NCI-H2107 (cell line): Measurements from ENCODE around the gene RIPOR2.
"Not testable (repeated sequence)": the region's sequence is repeated elsewhere in the genome, so short reads cannot be mapped to it uniquely, and the experiment has no call there.

Experiments used
- DNase-seq: peaks from one replicate; lab custom pipeline; 2025; lab: John Stamatoyannopoulos, UW

RIPOR2 gene

DNA sequence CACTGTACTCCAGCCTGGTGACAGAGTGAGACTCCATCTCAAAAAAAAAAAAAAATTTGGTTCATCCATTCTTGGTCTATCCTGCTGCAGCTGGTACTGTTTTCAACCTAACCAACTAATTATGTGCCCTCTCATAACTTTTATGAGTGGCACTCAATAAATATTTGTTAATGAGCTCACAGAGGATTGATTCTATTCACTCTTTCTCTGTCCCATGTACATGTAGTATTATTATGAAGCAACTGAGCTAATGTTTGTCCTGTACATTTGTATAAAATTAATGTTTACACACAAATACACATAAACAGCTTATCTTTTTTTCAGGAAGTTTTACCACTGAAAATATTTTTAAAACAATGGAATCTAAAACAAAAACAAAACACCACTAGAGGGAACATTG, 10.1 kb downstream of the RIPOR2 start:
- no peak for DNase-seq

DNA sequence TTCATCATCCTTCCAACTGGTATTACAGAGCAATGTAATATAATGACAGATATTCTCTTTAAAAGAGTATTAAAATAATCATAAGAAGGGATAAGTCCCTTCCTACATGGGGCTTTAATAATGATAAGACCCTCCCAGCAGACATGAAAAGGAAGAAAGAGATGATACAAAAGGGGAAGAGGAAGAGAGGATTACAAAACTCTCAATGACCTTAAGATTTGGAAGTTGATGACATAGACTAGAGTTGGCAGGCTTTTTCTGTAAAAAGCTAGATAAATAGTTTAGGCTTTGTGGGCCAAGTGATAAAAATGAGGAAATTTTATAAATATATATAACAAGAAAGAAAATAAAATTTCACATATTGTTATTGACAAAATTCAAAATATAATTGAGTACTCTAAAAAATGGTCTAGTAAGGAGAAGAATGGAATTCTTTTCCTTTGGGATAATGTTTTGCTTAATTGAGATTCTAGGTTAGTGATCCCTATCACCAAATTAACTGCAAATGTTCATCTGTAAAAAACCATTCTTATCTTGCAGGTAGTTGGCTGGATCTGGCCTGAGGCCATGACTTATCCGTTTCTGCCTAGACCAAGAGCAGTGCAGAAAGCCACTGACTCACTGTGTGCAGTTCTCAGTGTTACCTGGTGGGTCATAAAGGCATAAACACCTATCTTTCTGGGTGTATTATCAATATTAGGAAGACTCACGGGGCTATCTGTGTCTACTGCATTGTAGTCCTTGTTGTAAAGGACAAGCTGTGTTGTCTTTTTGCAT, 11.0 kb downstream of the RIPOR2 start:
- DNase-seq, result no peak

DNA sequence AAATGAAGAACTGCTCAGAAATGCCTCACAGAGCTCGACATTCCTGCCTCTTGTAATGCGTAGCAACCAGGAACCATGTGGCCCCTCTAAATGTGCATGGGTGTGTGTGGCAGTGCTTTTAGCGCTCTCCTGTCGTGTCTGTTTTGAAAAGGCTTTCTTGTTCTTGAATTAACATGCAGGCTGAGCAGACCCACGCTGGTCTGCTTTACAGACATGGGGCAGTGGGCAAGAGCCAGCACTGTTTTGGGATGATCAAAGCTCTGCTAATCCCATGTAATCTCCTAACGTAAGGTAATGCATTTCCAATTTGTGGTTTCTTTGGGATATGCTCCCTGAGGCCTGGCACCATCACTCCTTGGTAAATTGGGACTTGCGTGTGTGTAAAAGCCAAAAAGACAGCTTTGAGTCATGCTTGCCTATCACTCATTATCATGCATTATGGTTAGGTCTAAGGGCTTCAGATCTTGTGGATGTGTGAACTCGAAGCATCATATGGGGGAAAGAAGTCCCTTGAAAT, 11.8 kb downstream of the RIPOR2 start:
- DNase-seq, result no peak

DNA sequence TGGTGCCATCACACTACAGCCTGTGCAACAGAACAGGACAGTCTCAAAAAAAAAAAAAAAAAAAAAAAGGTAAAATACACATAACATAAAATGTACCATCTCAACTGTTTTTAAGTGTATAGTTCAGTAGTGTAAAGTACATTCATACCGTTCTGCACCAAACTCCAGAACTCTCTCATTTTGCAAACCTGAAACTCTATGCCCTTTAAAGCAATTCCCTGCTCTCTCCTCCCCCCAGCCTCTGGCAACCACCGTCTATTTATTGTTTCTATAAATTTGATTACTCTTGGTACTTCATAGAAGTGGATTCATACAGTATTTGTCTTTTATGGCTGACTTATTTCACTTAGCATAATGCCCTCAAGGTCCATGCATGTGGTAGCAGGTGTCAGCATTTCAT, 12.9 kb downstream of the RIPOR2 start:
- DNase-seq, result no peak

DNA sequence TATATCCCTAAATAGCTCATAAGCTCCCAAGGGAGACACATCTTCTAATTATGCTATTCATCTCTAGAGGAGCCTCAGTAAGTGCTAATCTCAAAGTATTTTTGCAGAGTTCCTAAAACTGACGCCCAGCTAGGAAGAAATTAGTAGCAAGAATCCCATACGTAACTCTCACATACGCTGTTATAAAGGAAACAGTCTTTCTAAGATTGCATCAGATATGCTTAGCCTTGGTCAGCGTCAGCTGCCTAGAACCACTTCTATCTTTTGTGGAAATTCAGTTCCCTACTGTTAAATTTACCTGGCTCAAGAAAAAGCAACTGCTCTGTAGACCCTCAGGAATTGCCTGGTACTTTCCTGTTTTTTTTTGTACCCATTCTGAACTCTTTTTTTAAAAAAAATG, 13.6 kb downstream of the RIPOR2 start:
- no peak for DNase-seq

DNA sequence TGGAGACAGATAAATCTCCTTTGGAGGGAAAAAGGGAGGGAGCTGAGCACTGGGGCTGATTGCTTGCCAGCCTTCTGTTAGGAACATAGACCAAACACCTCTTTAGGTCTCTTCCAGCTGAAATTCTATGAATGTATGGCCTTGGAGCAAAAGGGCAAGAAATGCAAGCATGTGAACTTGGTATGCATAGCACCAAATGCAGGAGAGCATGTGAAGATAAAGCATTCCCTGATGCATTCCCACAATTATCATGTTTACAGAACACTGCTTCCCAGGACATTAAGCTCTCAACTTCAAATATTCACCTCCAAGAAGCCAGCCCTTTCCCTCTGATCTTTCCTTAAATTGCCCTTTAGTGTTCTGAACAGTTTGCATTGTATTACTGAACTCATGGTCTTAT, 15.6 kb downstream of the RIPOR2 start:
- DNase-seq, result no peak

DNA sequence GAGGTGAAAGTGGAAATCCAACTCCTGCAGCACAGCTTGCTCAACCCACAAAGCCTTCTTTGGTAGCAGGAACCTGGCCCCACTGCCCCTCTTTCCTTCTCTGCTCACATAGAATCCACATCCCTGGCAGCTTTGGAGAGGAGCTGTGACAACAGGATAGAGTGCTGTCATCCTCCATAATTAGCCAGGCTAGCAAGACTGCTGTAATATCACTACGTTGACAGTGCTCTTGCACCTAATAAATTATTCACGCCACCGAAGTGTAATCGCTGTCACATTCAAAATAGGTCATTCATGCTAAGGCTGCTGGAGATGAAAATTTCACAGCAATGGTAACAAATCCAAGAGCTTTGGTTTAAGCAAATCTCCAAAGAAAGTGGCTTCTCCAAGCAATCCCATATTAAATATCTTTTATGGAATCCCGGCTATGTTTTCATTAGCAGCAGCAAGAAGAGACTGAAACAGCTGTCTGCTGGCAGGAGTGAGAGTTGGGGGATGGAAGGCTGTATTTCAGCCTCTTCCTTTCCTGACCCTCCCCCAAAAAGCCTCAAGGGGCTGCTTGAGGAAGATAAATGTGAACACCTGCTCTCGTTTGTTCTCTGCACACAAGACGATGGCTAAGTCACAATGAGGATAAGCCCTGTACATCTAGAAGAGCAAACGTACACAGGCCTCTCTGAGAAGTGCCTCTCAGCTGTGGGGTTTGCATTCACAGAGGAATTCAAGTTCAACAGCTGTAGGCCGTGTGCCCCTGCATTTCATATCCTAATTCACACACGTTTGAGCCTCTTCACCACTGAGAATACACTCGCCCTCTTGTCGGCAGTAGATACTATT, 16.5 kb downstream of the RIPOR2 start:
- no peak for DNase-seq

DNA sequence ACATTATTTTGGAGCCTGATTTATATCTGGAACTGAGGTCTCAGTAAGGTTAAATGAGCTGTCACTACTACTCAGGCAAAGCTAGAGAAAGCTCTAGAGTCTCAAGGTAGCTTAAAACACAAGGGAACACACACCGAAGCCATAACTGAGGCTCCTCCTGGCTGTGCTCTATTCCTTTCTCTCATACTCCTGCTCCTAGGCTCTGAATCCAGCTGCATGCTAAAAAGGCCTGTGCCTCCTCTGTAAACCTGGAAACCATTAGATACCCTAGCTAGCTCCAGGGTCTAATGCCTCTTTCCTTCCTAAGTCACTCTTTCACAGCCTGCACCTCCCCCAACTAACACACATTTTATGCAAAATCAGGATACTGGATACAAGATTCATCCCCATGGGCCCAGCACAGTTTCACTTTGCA, 17.1 kb downstream of the RIPOR2 start:
- no peak for DNase-seq

DNA sequence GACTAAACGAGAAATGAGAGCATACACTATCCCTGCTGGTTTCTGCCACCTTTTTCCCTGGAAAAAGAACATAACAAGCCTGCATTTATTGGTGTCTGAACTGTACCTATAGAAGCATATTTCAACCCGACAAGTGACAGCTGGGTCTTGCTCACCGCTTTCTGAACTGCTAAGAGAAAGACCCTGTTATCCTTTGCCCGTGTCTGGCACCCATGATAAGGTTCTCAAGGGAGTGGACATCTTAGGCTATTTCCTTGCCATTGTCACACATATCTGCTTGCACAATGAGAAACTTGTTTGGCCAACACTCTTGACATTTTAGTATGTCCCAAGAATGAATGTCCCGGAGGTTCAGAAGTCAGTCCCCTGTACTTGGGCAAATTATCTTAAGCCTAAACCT, 19.3 kb downstream of the RIPOR2 start:
- DNase-seq, result no peak

DNA sequence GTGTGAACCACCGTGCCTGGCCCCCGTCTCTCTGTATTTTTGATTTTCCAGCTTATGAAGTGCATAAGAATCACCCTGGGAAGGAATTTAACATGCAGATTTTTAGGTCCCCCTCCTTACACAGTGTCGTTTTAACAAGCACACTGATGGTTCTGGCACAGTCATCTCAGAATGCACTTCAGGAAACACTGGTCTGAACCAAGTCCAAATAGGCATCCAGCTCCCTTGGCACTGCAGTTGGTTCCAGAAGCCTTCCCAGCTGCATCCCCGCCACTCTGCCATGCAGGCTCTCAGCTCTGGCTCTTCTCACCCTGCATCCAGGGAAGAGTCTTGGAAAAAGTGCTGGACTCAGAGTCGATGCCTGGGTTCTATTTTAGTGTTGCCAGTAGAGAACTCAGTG, 20.1 kb downstream of the RIPOR2 start:
- DNase-seq, result no peak

DNA sequence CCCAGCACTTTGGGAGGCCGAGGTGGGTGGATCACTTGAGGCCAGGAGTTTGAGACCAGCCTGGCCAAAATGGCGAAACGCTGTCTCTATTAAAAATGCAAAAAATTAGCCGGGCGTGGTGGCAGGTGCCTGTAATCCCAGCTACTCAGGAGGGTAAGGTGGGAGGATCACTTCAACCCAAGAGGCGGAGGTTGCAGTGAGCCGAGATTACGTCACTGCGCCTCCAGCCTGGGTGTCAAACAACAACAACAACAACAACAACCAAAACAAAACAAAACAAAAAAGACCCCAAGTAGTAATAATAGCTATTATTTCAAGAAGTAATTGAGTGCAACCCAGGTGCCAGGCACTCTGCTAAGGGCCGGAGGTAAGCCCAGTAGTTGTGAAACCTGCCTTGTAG, 21.7 kb downstream of the RIPOR2 start:
- DNase-seq, result not testable (repeated sequence)

DNA sequence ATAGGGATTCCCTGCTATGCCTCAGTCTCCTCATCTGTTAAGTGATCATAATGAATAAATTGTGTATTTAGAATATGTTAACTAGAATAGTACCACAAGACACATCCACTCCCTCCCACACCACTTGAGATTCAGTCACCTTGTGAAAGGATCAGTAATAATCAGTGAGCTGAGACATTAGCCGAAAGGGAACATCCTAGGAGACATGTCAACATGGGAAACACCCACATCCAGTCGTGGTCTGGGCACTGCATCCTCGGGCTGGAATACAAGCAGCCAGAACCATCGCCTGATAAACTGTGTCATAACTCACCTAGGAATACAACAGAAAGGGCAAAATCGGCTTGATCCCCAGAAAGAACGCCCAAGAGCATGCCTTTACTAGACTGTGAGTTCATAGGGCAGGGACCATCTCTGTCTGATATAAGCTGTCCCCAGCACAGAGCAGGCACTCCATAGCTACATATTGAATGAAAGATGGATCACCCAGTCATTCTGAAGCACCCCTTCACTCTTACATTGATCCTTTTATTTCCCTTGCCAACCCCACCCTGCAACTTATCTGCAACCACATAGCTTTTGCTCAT, 23.9 kb downstream of the RIPOR2 start:
- DNase-seq, result no peak

DNA sequence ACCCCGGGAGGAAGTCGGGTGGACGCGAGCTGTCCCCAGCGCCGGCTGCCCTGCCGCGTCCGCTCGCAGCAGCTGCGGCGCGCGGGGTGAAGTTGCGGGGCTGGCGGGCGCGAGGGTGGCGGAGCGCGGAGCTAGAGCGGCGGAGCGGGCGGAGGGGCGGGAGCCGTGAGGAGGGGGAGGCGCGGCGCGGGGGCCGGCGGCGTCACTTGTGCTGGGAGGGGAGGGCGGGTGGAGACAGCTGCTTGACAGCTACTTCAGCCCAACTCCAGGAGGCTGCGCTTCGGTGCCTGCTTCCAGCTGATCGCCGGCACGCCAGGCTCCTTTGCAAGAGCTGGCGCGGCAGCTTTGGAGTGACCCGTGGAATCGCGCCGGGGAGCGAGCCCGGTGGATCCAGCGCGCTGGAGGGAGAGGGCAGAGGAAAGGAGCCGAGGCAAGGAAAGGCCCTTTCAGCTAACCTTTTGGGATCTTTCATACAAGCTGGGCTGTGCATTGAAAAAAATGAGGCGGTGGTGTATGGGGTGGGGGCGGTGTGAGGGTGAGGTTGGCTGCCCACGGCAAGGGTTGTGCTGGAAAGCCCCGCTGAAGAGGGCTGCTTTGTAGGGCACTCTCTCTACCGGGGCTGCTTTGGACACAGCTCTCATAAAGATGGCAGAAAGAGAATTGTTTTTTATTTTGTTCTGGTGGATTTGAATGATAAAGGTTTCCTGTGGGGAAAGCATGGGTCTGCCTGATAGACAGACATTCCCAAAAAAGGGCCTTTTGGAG, 24.6 kb downstream of the RIPOR2 start:
- no peak for DNase-seq

DNA sequence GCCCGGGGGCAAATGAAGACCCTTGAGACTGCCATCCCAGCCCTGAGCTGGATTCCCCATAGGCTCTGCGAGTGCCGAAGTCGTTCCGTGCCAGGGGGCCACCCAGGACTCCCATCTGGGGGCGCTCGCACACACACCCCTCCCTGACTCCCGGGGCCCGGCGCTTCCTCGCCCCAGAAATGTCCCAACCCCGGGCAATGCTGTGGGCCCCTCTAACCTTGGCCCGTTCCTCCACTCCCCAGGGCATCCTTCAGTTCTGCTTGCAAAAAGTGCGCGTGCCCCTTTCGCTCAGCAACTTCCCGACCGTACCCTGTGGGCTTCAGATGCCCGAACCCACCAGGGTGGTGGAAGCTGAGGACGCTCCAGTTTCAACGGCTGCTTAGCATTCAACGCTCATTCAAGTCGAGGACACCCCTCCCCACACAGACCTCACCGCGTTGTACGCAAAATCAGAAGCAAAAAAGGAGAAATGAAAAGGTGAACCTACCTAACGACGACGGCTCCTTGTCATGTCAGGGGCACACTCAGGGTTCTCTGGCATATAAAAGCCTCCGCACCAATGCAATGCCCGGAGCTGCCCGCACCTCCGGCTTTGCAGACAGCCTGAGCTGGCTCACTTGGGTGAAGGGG, 25.3 kb downstream of the RIPOR2 start:
- DNase-seq, result no peak

DNA sequence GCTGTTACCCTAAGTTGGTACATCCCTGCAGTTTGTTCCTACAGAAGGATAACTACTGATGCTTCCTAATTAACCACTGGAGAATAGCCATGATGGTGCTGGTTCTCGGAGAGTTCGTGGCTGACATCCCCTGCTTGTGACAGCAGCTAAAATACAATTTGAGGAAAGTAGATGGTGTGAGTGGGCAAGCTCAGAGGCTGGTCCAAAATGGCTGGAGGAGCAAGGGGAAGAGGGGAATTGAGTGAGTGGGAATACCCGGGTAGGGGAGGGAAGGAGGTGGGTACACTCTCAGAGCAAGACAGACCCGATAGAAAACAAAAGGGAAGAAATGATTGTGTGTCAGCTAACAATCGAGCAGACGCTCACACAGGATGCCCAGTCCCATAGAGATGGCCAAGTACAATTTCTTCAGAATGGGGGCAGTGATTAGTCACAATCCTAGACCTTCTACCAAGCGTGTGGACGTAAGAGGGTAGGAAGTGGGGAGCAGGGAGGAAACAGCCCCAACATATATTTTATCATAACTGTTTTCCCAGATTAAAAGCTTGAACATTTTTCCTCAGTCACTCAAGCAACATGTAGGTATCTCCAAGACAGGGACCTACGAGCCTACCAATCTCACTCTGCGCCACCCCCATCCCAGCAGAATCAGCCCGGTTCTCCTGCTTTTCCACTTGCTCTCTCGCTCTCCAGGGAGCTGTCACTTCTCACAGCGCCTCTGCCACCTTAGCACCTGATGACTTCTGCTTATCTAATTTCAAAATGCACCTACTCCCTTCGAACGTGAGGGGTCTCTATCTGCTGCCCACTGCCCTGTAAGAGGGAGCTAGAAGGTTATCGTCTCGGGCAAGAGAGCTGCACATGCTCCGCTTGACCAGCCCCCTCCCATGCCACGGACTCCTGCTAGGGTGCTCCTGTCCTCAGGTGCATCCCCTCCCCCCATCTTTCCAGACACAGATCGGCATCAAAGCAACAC, 26.2 kb downstream of the RIPOR2 start:
- no peak for DNase-seq

DNA sequence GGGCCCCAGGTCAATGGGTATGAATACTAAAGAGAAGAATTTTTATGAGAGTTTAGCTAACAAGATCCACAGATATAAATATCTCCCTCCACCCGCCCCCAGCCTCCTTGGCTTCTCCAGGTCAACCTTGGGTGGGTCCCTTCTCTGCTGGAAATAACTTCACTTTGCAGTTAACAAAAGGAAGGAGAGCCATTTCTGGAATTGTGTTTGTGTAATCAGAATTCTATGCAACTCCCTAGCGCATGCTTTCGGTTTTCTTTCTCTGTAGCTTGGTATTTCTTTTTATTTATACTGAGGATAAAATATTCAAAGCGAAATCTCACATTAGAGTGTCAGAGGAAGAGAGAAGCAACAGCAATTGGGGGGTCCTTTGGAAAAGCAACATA, 27.1 kb downstream of the RIPOR2 start:
- DNase-seq, result no peak

DNA sequence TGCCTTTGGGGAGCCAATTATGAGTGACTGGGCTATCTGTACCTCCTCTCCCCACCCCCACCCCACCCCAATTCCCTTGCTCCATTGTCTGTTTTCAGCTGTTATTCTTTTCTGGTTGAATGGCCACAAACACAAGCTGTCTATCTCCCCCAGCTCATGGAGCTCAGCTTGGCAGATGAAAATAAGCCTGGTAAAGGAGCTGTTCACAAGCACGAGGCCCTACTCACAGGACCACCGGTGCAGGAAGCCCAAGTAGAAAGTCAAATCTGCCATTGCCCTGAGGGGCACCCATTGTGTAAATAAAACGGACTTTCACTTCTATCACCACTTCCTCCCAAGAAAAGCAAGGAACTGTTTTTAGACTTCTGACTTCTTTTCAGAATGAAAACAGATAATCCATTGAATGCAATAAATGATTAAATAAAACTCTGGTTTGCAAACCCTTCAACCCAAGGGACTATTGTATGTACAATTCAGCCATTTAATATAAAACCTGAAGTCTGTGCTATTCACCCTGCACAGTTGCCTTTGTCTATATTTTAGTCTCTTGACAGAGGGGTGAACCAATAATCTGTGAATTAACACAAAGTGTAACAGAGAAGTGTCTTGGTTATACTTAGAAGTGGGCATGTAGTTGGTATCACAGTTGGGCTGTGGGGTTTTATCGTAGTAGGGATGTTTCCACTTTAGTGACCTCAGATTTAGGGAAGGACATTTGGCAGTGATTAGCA, 27.7 kb downstream of the RIPOR2 start:
- no peak for DNase-seq

DNA sequence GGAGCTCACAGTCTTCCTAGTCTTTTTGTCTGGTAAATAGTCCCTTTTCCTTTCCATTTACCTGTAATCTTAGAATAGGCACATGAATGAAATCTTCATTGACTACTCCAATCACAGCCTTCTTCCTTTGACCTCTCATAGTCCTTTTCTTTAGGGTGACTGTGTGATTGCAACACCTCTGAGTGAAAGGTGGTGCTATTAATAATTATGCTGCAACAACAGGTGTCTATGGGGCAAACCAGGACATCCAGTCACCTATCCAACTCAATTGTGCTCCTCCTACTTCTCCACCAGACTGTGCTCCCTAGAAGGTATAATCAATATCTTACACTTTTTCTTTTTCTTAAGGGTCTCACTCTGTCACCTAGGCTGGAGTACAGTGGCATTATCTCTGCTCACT, 29.4 kb downstream of the RIPOR2 start:
- DNase-seq, result no peak

DNA sequence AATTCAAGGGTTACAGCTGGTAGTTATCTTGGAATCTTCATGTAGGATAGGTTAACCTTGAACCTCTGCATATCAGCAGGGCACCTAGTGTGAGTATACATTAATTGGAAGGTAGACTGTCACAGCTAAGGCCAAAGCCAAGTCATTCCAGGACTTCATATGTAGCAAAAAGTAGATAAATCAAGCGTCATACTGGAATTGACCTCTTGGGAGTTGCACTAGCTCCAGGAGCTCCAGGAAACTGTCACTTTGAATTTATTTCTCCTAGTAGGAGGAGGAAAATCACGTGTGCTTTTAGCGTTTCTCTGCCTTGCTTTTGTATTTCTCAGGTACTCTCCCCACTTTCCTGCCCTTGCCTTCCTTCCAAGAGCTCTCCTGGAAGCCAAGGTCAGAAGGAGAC, 30.3 kb downstream of the RIPOR2 start:
- DNase-seq, result no peak

DNA sequence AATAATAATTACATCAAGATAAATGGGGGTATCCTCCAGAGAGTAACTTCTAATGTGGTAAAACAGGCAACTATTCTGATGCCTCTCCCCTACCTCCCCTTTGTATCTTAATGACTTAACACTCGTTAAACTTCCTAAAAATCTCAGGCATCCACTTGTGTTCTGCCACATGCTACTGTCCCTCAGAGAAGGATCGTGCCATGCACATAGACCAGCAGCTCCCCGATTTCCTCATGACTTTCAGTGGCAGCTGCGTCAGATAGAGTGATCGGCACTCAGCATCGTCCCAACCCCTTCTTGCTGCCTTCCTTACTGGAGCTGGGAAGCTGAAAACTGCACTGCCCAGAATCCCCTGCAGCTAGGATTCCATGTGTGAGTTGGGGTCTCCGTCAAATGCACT, 32.1 kb downstream of the RIPOR2 start:
- DNase-seq, result no peak
